HEK293T (cell line): Measurements from ENCODE around the gene LGALS1.
"Not testable (repeated sequence)": the region's sequence is repeated elsewhere in the genome, so short reads cannot be mapped to it uniquely, and the experiment has no call there.

Experiments used
- CTCF ChIA-PET: fragments of 350-600 bp; formaldehyde crosslinking; extraction: SDS; loops from one replicate; lab custom pipeline; 2021; ENCODE audit warnings: antibody characterized with exemption, inconsistent platforms; lab: Yijun Ruan, JAX
- POLR2A ChIA-PET: fragments of 350-600 bp; formaldehyde crosslinking; extraction: SDS; loops from one replicate; lab custom pipeline; 2020; ENCODE audit warnings: antibody characterized with exemption, inconsistent platforms; lab: Yijun Ruan, JAX
- DNase-seq: peaks from one replicate; pipeline ENCODE4 v3.0.0; 2012; ENCODE audit warnings: mixed read lengths; ENCODE audit errors: extremely low spot score
- ARNT ChIP-seq: fragments of 450-650 bp; IDR thresholded peaks from 2 replicates; pipeline ENCODE4 v1.6.1; 2017; ENCODE audit warnings: mild to moderate bottlenecking
- BHLHE40 ChIP-seq: fragments of 450-650 bp; IDR thresholded peaks from 2 replicates; pipeline ENCODE4 v1.6.1; 2016; ENCODE audit warnings: mild to moderate bottlenecking, moderate library complexity, borderline replicate concordance
- CTBP1 ChIP-seq: fragments of 450-650 bp; IDR thresholded peaks from 2 replicates; pipeline ENCODE4 v1.6.1; 2016; ENCODE audit warnings: borderline replicate concordance
- ELF4 ChIP-seq: fragments of 450-650 bp; IDR thresholded peaks from 2 replicates; pipeline ENCODE4 v1.6.1; 2017; ENCODE audit warnings: antibody characterized with exemption
- FOXA1 ChIP-seq: fragments of 450-650 bp; IDR thresholded peaks from 2 replicates; pipeline ENCODE4 v1.6.1; 2016; ENCODE audit warnings: mild to moderate bottlenecking
- FOXK2 ChIP-seq: fragments of 450-650 bp; IDR thresholded peaks from 2 replicates; pipeline ENCODE4 v1.6.1; 2016; ENCODE audit warnings: mild to moderate bottlenecking
- FOXM1 ChIP-seq: fragments of 450-650 bp; IDR thresholded peaks from 2 replicates; pipeline ENCODE4 v1.6.1; 2017; ENCODE audit warnings: mild to moderate bottlenecking, borderline replicate concordance
- HDGF ChIP-seq: fragments of 450-650 bp; IDR thresholded peaks from 2 replicates; pipeline ENCODE4 v1.6.1; 2017; ENCODE audit warnings: antibody characterized with exemption, borderline replicate concordance
- L3MBTL2 ChIP-seq: fragments of 450-650 bp; conservative IDR thresholded peaks from 2 replicates; pipeline ENCODE4 v1.6.1; 2016; ENCODE audit warnings: mild to moderate bottlenecking
- LEF1 ChIP-seq: fragments of 450-650 bp; IDR thresholded peaks from 2 replicates; pipeline ENCODE4 v1.6.1; 2017; ENCODE audit warnings: mild to moderate bottlenecking, borderline replicate concordance
- NFRKB ChIP-seq: fragments of 450-650 bp; IDR thresholded peaks from 2 replicates; pipeline ENCODE4 v1.6.1; 2016; ENCODE audit warnings: mild to moderate bottlenecking, moderate library complexity
- PKNOX1 ChIP-seq: fragments of 450-650 bp; IDR thresholded peaks from 2 replicates; pipeline ENCODE4 v1.6.1; 2016
- SP1 ChIP-seq: fragments of 450-650 bp; IDR thresholded peaks from 2 replicates; pipeline ENCODE4 v1.6.1; 2017
- SUZ12 ChIP-seq: fragments of 450-650 bp; IDR thresholded peaks from 2 replicates; pipeline ENCODE4 v1.6.1; 2016; ENCODE audit warnings: mild to moderate bottlenecking
- TARDBP ChIP-seq: fragments of 450-650 bp; IDR thresholded peaks from 2 replicates; pipeline ENCODE4 v1.6.1; 2016
- ZNF384 ChIP-seq: fragments of 450-650 bp; IDR thresholded peaks from 2 replicates; pipeline ENCODE4 v1.6.1; 2016

The LGALS1 gene

GRCh38 chr22:37654563-37655251 is 20.7 kb upstream of the LGALS1 start:
- POLR2A ChIA-PET = interaction anchor here (1.7 kb wide), 1 partner anchor 13 kb away, joined by 4 read pairs; no protein-coding TSS in a partner anchor
- CTCF ChIA-PET = interaction anchor here (4.3 kb wide), 1 partner anchor 12 kb away, joined by 37 read pairs; no protein-coding TSS in a partner anchor
- no peak for TF ChIP-seq LEF1
- TF ChIP-seq TARDBP = no peak
- no peak for TF ChIP-seq L3MBTL2
- no peak for TF ChIP-seq BHLHE40
- no peak for TF ChIP-seq FOXK2
- no peak for TF ChIP-seq ZNF384
- TF ChIP-seq FOXA1 = no peak
- no peak for TF ChIP-seq PKNOX1
- no peak for TF ChIP-seq HDGF
- no peak for TF ChIP-seq SP1
- TF ChIP-seq ELF4 = no peak
- no peak for TF ChIP-seq FOXM1
- TF ChIP-seq CTBP1 = no peak
- TF ChIP-seq SUZ12 = no peak
- no peak for TF ChIP-seq ARNT
- no peak for TF ChIP-seq NFRKB
- DNase-seq = no peak

- DNase-seq = no peak
- CTCF ChIA-PET = interaction anchor here (4.3 kb wide), 1 partner anchor 12 kb away, joined by 37 read pairs; no protein-coding TSS in a partner anchor
- POLR2A ChIA-PET = interaction anchor here (1.7 kb wide), 1 partner anchor 13 kb away, joined by 4 read pairs; no protein-coding TSS in a partner anchor
- TF ChIP-seq CTBP1 (no peak), SP1 (no peak), ELF4 (no peak), ARNT (no peak), LEF1 (no peak), PKNOX1 (no peak), FOXK2 (no peak), TARDBP (no peak), BHLHE40 (no peak), L3MBTL2 (no peak), FOXA1 (no peak), NFRKB (no peak), ZNF384 (no peak), FOXM1 (no peak), SUZ12 (no peak)
Measured at GRCh38 chr22:37655252-37655563, 20.2 kb upstream of the LGALS1 start.

GRCh38 chr22:37656583-37656982 is 18.9 kb upstream of the LGALS1 start:
- ChIA-PET POLR2A (interaction anchor here (3.8 kb wide), 1 partner anchor 13 kb away, joined by 69 read pairs; no protein-coding TSS in a partner anchor), CTCF (interaction anchor here (4.3 to 5.3 kb wide), 2 partner anchors 13 to 24 kb away, joined by 37 to 40 read pairs; no protein-coding TSS in a partner anchor)
- DNase-seq = not testable (repeated sequence)

GRCh38 chr22:37657590-37658132 is 17.8 kb upstream of the LGALS1 start:
- TF ChIP-seq L3MBTL2 (no peak), LEF1 (no peak), CTBP1 (0 out of 2 replicates have a peak, but pooled peaks have one; percentile 12)
- POLR2A ChIA-PET = interaction anchor here (0.6 to 6.3 kb wide), 32 partner anchors 9 to 249 kb away, joined by 3 to 105 read pairs (median 5); partner anchors contain the start of genes ANKRD54, GCAT, GGA1 and LGALS1
- DNase-seq = no peak
- CTCF ChIA-PET = interaction anchor here (0.6 to 5.3 kb wide), 8 partner anchors 10 to 82 kb away, joined by 3 to 40 read pairs (median 4); partner anchors contain the start of gene LGALS1

- TF ChIP-seq L3MBTL2 = peak; percentile 86
- TF ChIP-seq PKNOX1 = peak; percentile 100
- TF ChIP-seq SP1 = no peak
- no peak for TF ChIP-seq ZNF384
- TF ChIP-seq FOXM1 = peak; percentile 21; the same call in 1 of the 2 replicates
- TF ChIP-seq LEF1 = peak; percentile 88; the same call in 1 of the 2 replicates
- peak; percentile 43; the same call in 1 of the 2 replicates for TF ChIP-seq ARNT
- DNase-seq = peak; percentile 98
- POLR2A ChIA-PET = interaction anchor here (0.6 to 6.3 kb wide), 34 partner anchors 9 to 523 kb away, joined by 3 to 105 read pairs (median 5); partner anchors contain the start of genes ANKRD54, GCAT, GGA1 and LGALS1
- CTCF ChIA-PET = interaction anchor here (0.6 to 5.3 kb wide), 9 partner anchors 9 to 1032 kb away, joined by 3 to 40 read pairs (median 4); partner anchors contain the start of gene LGALS1
Measured at GRCh38 chr22:37658133-37659065, 17.0 kb upstream of the LGALS1 start, which contains the start of gene PDXP. TSS of gene PDXP (plus strand) at chr22:37658723. CDS start at chr22:37658783, 60 bp downstream.
